ENCODE measurements around the gene GJB5. TPM values are rescaled to one million over a fixed set of nuclear protein-coding genes. Genes with fewer than 3 reads are reported as not detected.
"Not testable (repeated sequence)": the region's sequence is repeated elsewhere in the genome, so short reads cannot be mapped to it uniquely, and the experiment has no call there.

Gene GJB5
- total and polyA plus RNA-seq, 2 donors (not counting 1 experiment from before 2014, with no cell fraction given), result not detected

GRCh38 chr1:34726861-34727260 lies 28.0 kb upstream of the GJB5 start:
- no peaks in the 10 kb centered on the region for H4K20me1 ChIP-seq (ENCODE audit: control insufficient read depth, insufficient read depth, low read length, poor library complexity, severe bottlenecking)
- DNase-seq (no peak), ATAC-seq (ENCODE audit: low read depth) (no peak)
- no peak overlapping the region for H3K4me3 ChIP-seq (ENCODE audit: control extremely low read depth in 1 of 5, extremely low read depth in 1 of 5, insufficient read depth in 1 of 5, low read depth in 2 of 5, low read length in 4 of 5)
- H3K4me1 ChIP-seq (ENCODE audit: control insufficient read depth in 2 of 2, insufficient read depth in 2 of 2, low read length in 2 of 2), result no peaks in the 10 kb centered on the region
- H2AFZ ChIP-seq (ENCODE audit: insufficient read depth, low read depth, low read length, poor library complexity, severe bottlenecking), result no peak overlapping the region
- no peak overlapping the region for H3K4me3 Mint-ChIP-seq
- no peaks in the 10 kb centered on the region for H3K36me3 ChIP-seq (replicated peaks in 1 of 2; ENCODE audit: control extremely low read depth in 1 of 2, control insufficient read depth in 1 of 2, extremely low read depth in 1 of 2, insufficient read depth in 2 of 2, low read length in 1 of 2)
- no peak overlapping the region for H3K27ac Mint-ChIP-seq
- CTCF ChIA-PET, result interaction anchor here (1.0 kb wide), 1 partner anchor 15 kb away, joined by 6 read pairs; no protein-coding TSS in a partner anchor
- H3K9me3 Mint-ChIP-seq (ENCODE audit: insufficient read depth), result no peaks in the 10 kb centered on the region
- TF ChIP-seq CTCF (IDR thresholded peaks at IDR 0.05), result no peak
- no peak for TF ChIP-seq EZH2 (IDR thresholded peaks at IDR 0.05; ENCODE audit: borderline replicate concordance, insufficient read depth, low read depth, low read length, poor library complexity, severe bottlenecking)
- POLR2A ChIA-PET, result no interaction called here
- intact Hi-C loops (cut with micrococcal nuclease), result loop anchor here (1.0 kb wide), 1 partner anchor 37 kb away; no protein-coding TSS in a partner anchor
- H3K27me3 ChIP-seq (replicated peaks in 1 of 4; ENCODE audit: control extremely low read depth in 1 of 4, control insufficient read depth in 3 of 4, insufficient read depth in 4 of 4, low read length in 3 of 4), result peaks cover 0 to 10% (median 2%) of the 10 kb centered on the region in 4 experiments
- peaks cover 32% of the 10 kb centered on the region for H3K27me3 Mint-ChIP-seq
- H3K27ac ChIP-seq (ENCODE audit: low read length in 2 of 2), result no peak overlapping the region
- no peaks in the 10 kb centered on the region for H3K9me3 ChIP-seq (ENCODE audit: control extremely low read depth in 1 of 3, control insufficient read depth in 2 of 3, insufficient read depth in 1 of 3, low read length in 2 of 3)
- no peak overlapping the region for H3K4me2 ChIP-seq (replicated peaks; ENCODE audit: low read depth, low read length, poor library complexity, severe bottlenecking)
- no peaks in the 10 kb centered on the region for H3K79me2 ChIP-seq (ENCODE audit: control insufficient read depth, insufficient read depth, low read length)
- WGBS (ENCODE audit: insufficient coverage), result 41% methylated on average over 6 of the region's 6 CpGs
- H3K4me1 Mint-ChIP-seq, result no peaks in the 10 kb centered on the region
- no peak overlapping the region for H3K9ac ChIP-seq (ENCODE audit: low read length)

GRCh38 chr1:34730485-34730884 lies 24.4 kb upstream of the GJB5 start:
- H3K4me3 Mint-ChIP-seq, result no peak overlapping the region
- WGBS (ENCODE audit: insufficient coverage), result 88% methylated on average over 5 of the region's 5 CpGs
- TF ChIP-seq EZH2 (IDR thresholded peaks at IDR 0.05; ENCODE audit: borderline replicate concordance, insufficient read depth, low read depth, low read length, poor library complexity, severe bottlenecking) (no peak), CTCF (IDR thresholded peaks at IDR 0.05) (no peak)
- Histone ChIP-seq H3K36me3 (replicated peaks in 1 of 2; ENCODE audit: control extremely low read depth in 1 of 2, control insufficient read depth in 1 of 2, extremely low read depth in 1 of 2, insufficient read depth in 2 of 2, low read length in 1 of 2) (no peaks in the 10 kb centered on the region), H3K9me3 (ENCODE audit: control extremely low read depth in 1 of 3, control insufficient read depth in 2 of 3, insufficient read depth in 1 of 3, low read length in 2 of 3) (no peaks in the 10 kb centered on the region), H2AFZ (ENCODE audit: insufficient read depth, low read depth, low read length, poor library complexity, severe bottlenecking) (no peak overlapping the region), H3K4me1 (ENCODE audit: control insufficient read depth in 2 of 2, insufficient read depth in 2 of 2, low read length in 2 of 2) (no peaks in the 10 kb centered on the region), H3K9ac (ENCODE audit: low read length) (no peak overlapping the region), H3K27me3 (replicated peaks in 1 of 4; ENCODE audit: control extremely low read depth in 1 of 4, control insufficient read depth in 3 of 4, insufficient read depth in 4 of 4, low read length in 3 of 4) (peaks cover 0 to 9% (median under 1%) of the 10 kb centered on the region in 4 experiments), H4K20me1 (ENCODE audit: control insufficient read depth, insufficient read depth, low read length, poor library complexity, severe bottlenecking) (no peaks in the 10 kb centered on the region), H3K4me2 (replicated peaks; ENCODE audit: low read depth, low read length, poor library complexity, severe bottlenecking) (no peak overlapping the region), H3K27ac (ENCODE audit: low read length in 2 of 2) (no peak overlapping the region), H3K4me3 (ENCODE audit: control extremely low read depth in 1 of 5, extremely low read depth in 1 of 5, insufficient read depth in 1 of 5, low read depth in 2 of 5, low read length in 4 of 5) (no peak overlapping the region), H3K79me2 (ENCODE audit: control insufficient read depth, insufficient read depth, low read length) (no peaks in the 10 kb centered on the region)
- no peak for ATAC-seq (ENCODE audit: low read depth)
- peaks cover 29% of the 10 kb centered on the region for H3K27me3 Mint-ChIP-seq
- no peak overlapping the region for H3K27ac Mint-ChIP-seq
- POLR2A ChIA-PET, result no interaction called here
- no peaks in the 10 kb centered on the region for H3K9me3 Mint-ChIP-seq (ENCODE audit: insufficient read depth)
- CTCF ChIA-PET, result interaction anchor here (2.6 kb wide), 1 partner anchor 12 kb away, joined by 8 read pairs; no protein-coding TSS in a partner anchor
- no peak for DNase-seq
- no peaks in the 10 kb centered on the region for H3K4me1 Mint-ChIP-seq
- intact Hi-C loops (cut with micrococcal nuclease), result no loop called here

GRCh38 chr1:34732831-34733230 lies 22.0 kb upstream of the GJB5 start:
- H3K4me3 ChIP-seq (ENCODE audit: control extremely low read depth in 1 of 5, extremely low read depth in 1 of 5, insufficient read depth in 1 of 5, low read depth in 2 of 5, low read length in 4 of 5); H3K27ac ChIP-seq (ENCODE audit: low read length in 2 of 2); H3K9ac ChIP-seq (ENCODE audit: low read length); H3K36me3 ChIP-seq (replicated peaks in 1 of 2; ENCODE audit: control extremely low read depth in 1 of 2, control insufficient read depth in 1 of 2, extremely low read depth in 1 of 2, insufficient read depth in 2 of 2, low read length in 1 of 2); intact Hi-C loops (cut with micrococcal nuclease); H2AFZ ChIP-seq (ENCODE audit: insufficient read depth, low read depth, low read length, poor library complexity, severe bottlenecking); H3K4me1 ChIP-seq (ENCODE audit: control insufficient read depth in 2 of 2, insufficient read depth in 2 of 2, low read length in 2 of 2); DNase-seq; H3K27me3 ChIP-seq (replicated peaks in 1 of 4; ENCODE audit: control extremely low read depth in 1 of 4, control insufficient read depth in 3 of 4, insufficient read depth in 4 of 4, low read length in 3 of 4); H3K4me3 Mint-ChIP-seq; H3K9me3 Mint-ChIP-seq (ENCODE audit: insufficient read depth); H3K4me1 Mint-ChIP-seq; H4K20me1 ChIP-seq (ENCODE audit: control insufficient read depth, insufficient read depth, low read length, poor library complexity, severe bottlenecking); H3K79me2 ChIP-seq (ENCODE audit: control insufficient read depth, insufficient read depth, low read length); H3K4me2 ChIP-seq (replicated peaks; ENCODE audit: low read depth, low read length, poor library complexity, severe bottlenecking); ATAC-seq (ENCODE audit: low read depth); POLR2A ChIA-PET; H3K9me3 ChIP-seq (ENCODE audit: control extremely low read depth in 1 of 3, control insufficient read depth in 2 of 3, insufficient read depth in 1 of 3, low read length in 2 of 3); H3K27ac Mint-ChIP-seq: not testable (repeated sequence)
- CTCF ChIA-PET, result interaction anchor here (2.1 kb wide), 1 partner anchor 11 kb away, joined by 11 read pairs; no protein-coding TSS in a partner anchor
- 76% methylated on average over 3 of the region's 7 CpGs for WGBS (ENCODE audit: insufficient coverage)
- peaks cover 25% of the 10 kb centered on the region for H3K27me3 Mint-ChIP-seq

Measured in B cell (primary cell).